Measurements from ENCODE around the gene ADORA1. TPM values are rescaled to one million over a fixed set of nuclear protein-coding genes. Genes with fewer than 3 reads are reported as not detected.

Gene ADORA1
- total and polyA plus RNA-seq, 2 donors (not counting 1 experiment from before 2014, with no cell fraction given) = not detected

DNA sequence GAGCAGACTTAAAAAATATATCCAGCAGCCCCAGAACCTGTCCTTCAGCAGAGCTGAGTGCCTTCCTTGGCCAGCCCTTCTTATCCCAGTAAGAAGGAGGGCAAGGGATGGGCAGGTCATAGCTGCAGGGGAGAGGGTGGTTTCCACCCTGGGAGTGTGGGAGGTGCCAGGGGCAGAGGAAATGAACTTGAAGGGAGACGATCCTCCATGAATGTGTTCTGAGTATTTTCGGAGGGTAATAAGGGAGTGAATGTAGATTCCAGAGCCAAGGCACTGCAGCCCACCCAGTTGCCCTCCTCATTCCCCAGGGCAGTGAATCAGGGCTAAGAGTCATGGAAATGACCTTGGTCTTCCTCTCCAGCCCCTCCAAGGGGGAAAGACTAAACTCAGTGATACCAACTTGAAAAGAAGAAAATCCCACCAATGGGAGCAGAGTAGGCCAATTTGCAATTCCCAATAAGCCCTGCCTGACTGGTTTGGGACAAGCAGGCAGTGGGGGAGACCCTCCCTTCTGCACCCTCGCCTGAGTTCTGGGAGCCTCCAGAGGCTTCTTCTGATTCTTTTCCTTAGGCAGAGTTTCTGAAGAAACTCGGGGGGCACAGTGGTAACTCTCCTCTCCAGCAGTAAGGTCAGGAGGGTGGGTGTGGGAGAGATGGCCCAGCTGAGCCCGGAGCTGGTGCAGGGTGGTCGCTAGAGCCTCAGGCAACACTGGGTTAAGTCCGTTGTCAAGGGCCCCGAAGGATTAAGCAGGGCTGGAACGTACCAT, 45.9 kb upstream of the ADORA1 start:
- Histone ChIP-seq H3K27ac (ENCODE audit: low read length in 2 of 2) (no peak overlapping the region), H3K4me2 (replicated peaks; ENCODE audit: low read depth, low read length, poor library complexity, severe bottlenecking) (no peak overlapping the region), H2AFZ (ENCODE audit: insufficient read depth, low read depth, low read length, poor library complexity, severe bottlenecking) (no peak overlapping the region), H4K20me1 (ENCODE audit: control insufficient read depth, insufficient read depth, low read length, poor library complexity, severe bottlenecking) (no peaks in the 10 kb centered on the region), H3K36me3 (replicated peaks in 1 of 2; ENCODE audit: control extremely low read depth in 1 of 2, control insufficient read depth in 1 of 2, extremely low read depth in 1 of 2, insufficient read depth in 2 of 2, low read length in 1 of 2) (no peaks in the 10 kb centered on the region), H3K79me2 (ENCODE audit: control insufficient read depth, insufficient read depth, low read length) (no peaks in the 10 kb centered on the region), H3K9ac (ENCODE audit: low read length) (no peak overlapping the region), H3K27me3 (replicated peaks in 1 of 4; ENCODE audit: control extremely low read depth in 1 of 4, control insufficient read depth in 3 of 4, insufficient read depth in 4 of 4, low read length in 3 of 4) (peaks cover 0 to 14% (median 2%) of the 10 kb centered on the region in 4 experiments), H3K9me3 (ENCODE audit: control extremely low read depth in 1 of 3, control insufficient read depth in 2 of 3, insufficient read depth in 1 of 3, low read length in 2 of 3) (no peaks in the 10 kb centered on the region), H3K4me1 (ENCODE audit: control insufficient read depth in 2 of 2, insufficient read depth in 2 of 2, low read length in 2 of 2) (no peaks in the 10 kb centered on the region), H3K4me3 (ENCODE audit: control extremely low read depth in 1 of 5, extremely low read depth in 1 of 5, insufficient read depth in 1 of 5, low read depth in 2 of 5, low read length in 4 of 5) (no peak overlapping the region)
- ATAC-seq (ENCODE audit: low read depth) (no peak), DNase-seq (no peak)
- POLR2A ChIA-PET = no interaction called here
- Mint-ChIP-seq H3K27me3 (peaks cover 38% of the 10 kb centered on the region), H3K4me3 (no peak overlapping the region), H3K27ac (no peak overlapping the region), H3K4me1 (no peaks in the 10 kb centered on the region), H3K9me3 (ENCODE audit: insufficient read depth) (no peaks in the 10 kb centered on the region)
- CTCF ChIA-PET = no interaction called here
- TF ChIP-seq, protein P1, sequence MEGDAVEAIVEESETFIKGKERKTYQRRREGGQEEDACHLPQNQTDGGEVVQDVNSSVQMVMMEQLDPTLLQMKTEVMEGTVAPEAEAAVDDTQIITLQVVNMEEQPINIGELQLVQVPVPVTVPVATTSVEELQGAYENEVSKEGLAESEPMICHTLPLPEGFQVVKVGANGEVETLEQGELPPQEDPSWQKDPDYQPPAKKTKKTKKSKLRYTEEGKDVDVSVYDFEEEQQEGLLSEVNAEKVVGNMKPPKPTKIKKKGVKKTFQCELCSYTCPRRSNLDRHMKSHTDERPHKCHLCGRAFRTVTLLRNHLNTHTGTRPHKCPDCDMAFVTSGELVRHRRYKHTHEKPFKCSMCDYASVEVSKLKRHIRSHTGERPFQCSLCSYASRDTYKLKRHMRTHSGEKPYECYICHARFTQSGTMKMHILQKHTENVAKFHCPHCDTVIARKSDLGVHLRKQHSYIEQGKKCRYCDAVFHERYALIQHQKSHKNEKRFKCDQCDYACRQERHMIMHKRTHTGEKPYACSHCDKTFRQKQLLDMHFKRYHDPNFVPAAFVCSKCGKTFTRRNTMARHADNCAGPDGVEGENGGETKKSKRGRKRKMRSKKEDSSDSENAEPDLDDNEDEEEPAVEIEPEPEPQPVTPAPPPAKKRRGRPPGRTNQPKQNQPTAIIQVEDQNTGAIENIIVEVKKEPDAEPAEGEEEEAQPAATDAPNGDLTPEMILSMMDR (IDR thresholded peaks at IDR 0.05) = no peak
- no peak for TF ChIP-seq EZH2 (IDR thresholded peaks at IDR 0.05; ENCODE audit: borderline replicate concordance, insufficient read depth, low read depth, low read length, poor library complexity, severe bottlenecking)
- 93% methylated on average over 8 of the region's 9 CpGs for WGBS (ENCODE audit: insufficient coverage)
- intact Hi-C loops (cut with micrococcal nuclease) = no loop called here

DNA sequence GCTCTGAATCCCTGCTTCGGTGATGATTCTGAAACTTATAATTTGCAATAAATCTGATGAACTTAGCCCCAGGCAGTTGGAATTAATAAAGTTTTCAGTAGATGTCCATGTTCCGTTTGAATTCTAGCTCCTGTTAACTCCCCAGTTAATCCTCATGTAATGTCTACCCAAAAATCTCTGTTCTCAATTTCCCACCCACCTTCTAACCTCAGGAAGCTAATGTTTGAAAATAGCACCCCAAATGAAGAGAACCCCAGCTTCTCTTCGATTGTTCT, 45.4 kb upstream of the ADORA1 start:
- H3K9me3 Mint-ChIP-seq (ENCODE audit: insufficient read depth) = no peaks in the 10 kb centered on the region
- Histone ChIP-seq H3K36me3 (replicated peaks in 1 of 2; ENCODE audit: control extremely low read depth in 1 of 2, control insufficient read depth in 1 of 2, extremely low read depth in 1 of 2, insufficient read depth in 2 of 2, low read length in 1 of 2) (no peaks in the 10 kb centered on the region), H3K4me2 (replicated peaks; ENCODE audit: low read depth, low read length, poor library complexity, severe bottlenecking) (no peak overlapping the region), H3K9ac (ENCODE audit: low read length) (no peak overlapping the region), H3K79me2 (ENCODE audit: control insufficient read depth, insufficient read depth, low read length) (no peaks in the 10 kb centered on the region), H3K4me1 (ENCODE audit: control insufficient read depth in 2 of 2, insufficient read depth in 2 of 2, low read length in 2 of 2) (no peaks in the 10 kb centered on the region), H3K27me3 (replicated peaks in 1 of 4; ENCODE audit: control extremely low read depth in 1 of 4, control insufficient read depth in 3 of 4, insufficient read depth in 4 of 4, low read length in 3 of 4) (peaks cover 0 to 9% (median under 1%) of the 10 kb centered on the region in 4 experiments), H3K27ac (ENCODE audit: low read length in 2 of 2) (no peak overlapping the region), H4K20me1 (ENCODE audit: control insufficient read depth, insufficient read depth, low read length, poor library complexity, severe bottlenecking) (no peaks in the 10 kb centered on the region), H3K9me3 (ENCODE audit: control extremely low read depth in 1 of 3, control insufficient read depth in 2 of 3, insufficient read depth in 1 of 3, low read length in 2 of 3) (no peaks in the 10 kb centered on the region), H3K4me3 (ENCODE audit: control extremely low read depth in 1 of 5, extremely low read depth in 1 of 5, insufficient read depth in 1 of 5, low read depth in 2 of 5, low read length in 4 of 5) (no peak overlapping the region), H2AFZ (ENCODE audit: insufficient read depth, low read depth, low read length, poor library complexity, severe bottlenecking) (no peak overlapping the region)
- H3K4me3 Mint-ChIP-seq = no peak overlapping the region
- intact Hi-C loops (cut with micrococcal nuclease) = no loop called here
- no peaks in the 10 kb centered on the region for H3K4me1 Mint-ChIP-seq
- H3K27ac Mint-ChIP-seq = no peak overlapping the region
- ChIA-PET CTCF (no interaction called here), POLR2A (no interaction called here)
- TF ChIP-seq, protein P1 (IDR thresholded peaks at IDR 0.05) = no peak
- TF ChIP-seq EZH2 (IDR thresholded peaks at IDR 0.05; ENCODE audit: borderline replicate concordance, insufficient read depth, low read depth, low read length, poor library complexity, severe bottlenecking) = no peak
- peaks cover 36% of the 10 kb centered on the region for H3K27me3 Mint-ChIP-seq
- ATAC-seq (ENCODE audit: low read depth) (no peak), DNase-seq (no peak)
- 73% methylated on average over 3 of the region's 3 CpGs for WGBS (ENCODE audit: insufficient coverage)

Data from B cell (primary cell).